Measurements from ENCODE around the gene TMEM255B. TPM values are rescaled to one million over a fixed set of nuclear protein-coding genes. Genes with fewer than 3 reads are reported as not detected.

Gene TMEM255B
- total RNA-seq, 1 experiment from 2014 or later, result 7.7 TPM

- no peak overlapping the region for H2AFZ ChIP-seq (ENCODE audit: low read depth, low read length, poor library complexity, severe bottlenecking)
- ChIA-PET CTCF (no interaction called here), POLR2A (no interaction called here), RAD21 (ENCODE audit: low non-redundant PET in 1 of 2, low total read pairs in 2 of 2, uncharacterized antibody in 2 of 2, unreplicated experiment in 2 of 2) (no interaction called here)
- no peaks in the 10 kb centered on the region for H4K20me1 ChIP-seq (ENCODE audit: insufficient read depth)
- H3K4me3 ChIP-seq (replicated peaks in 1 of 2; ENCODE audit: low read depth in 1 of 2, low read length in 2 of 2), result no peak overlapping the region
- H3K9me2 ChIP-seq (ENCODE audit: insufficient read depth), result no peaks in the 10 kb centered on the region
- no peak overlapping the region for H3K9ac ChIP-seq (ENCODE audit: low read length)
- no TSS peak for BruUV-seq (replicated peaks)
- H3K9me3 ChIP-seq (ENCODE audit: control insufficient read depth in 1 of 2, insufficient read depth in 1 of 2, low read depth in 1 of 2, low read length in 2 of 2), result peaks cover 16 to 17% of the 10 kb centered on the region in 2 experiments; a peak in 2 of 4 replicates
- no peaks in the 10 kb centered on the region for H3K27me3 ChIP-seq (ENCODE audit: insufficient read depth, low read length)
- peaks cover 0 to 7% of the 10 kb centered on the region in 2 experiments; a peak in 2 of 4 replicates for H3K4me1 ChIP-seq (ENCODE audit: control insufficient read depth in 1 of 2, insufficient read depth in 2 of 2, low read length in 2 of 2)
- no peak for TF ChIP-seq YY1 (IDR thresholded peaks at IDR 0.05; ENCODE audit: extremely low read depth, insufficient replicate concordance, low read depth, low read length)
- TF ChIP-seq EZH2phosphoT487 (IDR thresholded peaks at IDR 0.05; ENCODE audit: borderline replicate concordance), result no peak
- TF ChIP-seq MAX (IDR thresholded peaks at IDR 0.05), result no peak
- TF ChIP-seq ELF1 (IDR thresholded peaks at IDR 0.05; ENCODE audit: borderline replicate concordance, low read depth), result no peak
- no peak for TF ChIP-seq CBX3 (IDR thresholded peaks at IDR 0.05; ENCODE audit: low read depth)
- no peak for TF ChIP-seq CEBPB (IDR thresholded peaks at IDR 0.05; ENCODE audit: low read depth)
- no peak for TF ChIP-seq ZNF274 (IDR thresholded peaks at IDR 0.05; ENCODE audit: low read depth, low read length)
- no peak for TF ChIP-seq JUND (IDR thresholded peaks at IDR 0.05)
- TF ChIP-seq REST (IDR thresholded peaks at IDR 0.05; ENCODE audit: low read depth), result no peak
- TF ChIP-seq CTCF (IDR thresholded peaks at IDR 0.05 in 2 of 3, conservative IDR thresholded peaks at IDR 0.05 in 1 of 3; ENCODE audit: borderline replicate concordance in 1 of 3, insufficient read depth in 1 of 3, low read depth in 2 of 3, low read length in 2 of 3), result no peak
- TF ChIP-seq EZH2 (IDR thresholded peaks at IDR 0.05), result no peak
- H3K27ac ChIP-seq (ENCODE audit: low read depth, low read length), result no peak overlapping the region
- H3K36me3 ChIP-seq (ENCODE audit: control insufficient read depth in 1 of 2, insufficient read depth in 2 of 2, low read length in 2 of 2), result no peaks in the 10 kb centered on the region
- intact Hi-C loops (cut with micrococcal nuclease), result no loop called here
- no peaks in the 10 kb centered on the region for H3K79me2 ChIP-seq (ENCODE audit: insufficient read depth, low read length)
- DNase-seq (ENCODE audit: low read depth, low spot score), result no peak
- H3K4me2 ChIP-seq (ENCODE audit: low read length), result no peak overlapping the region
- no peak for ATAC-seq
These were observed 47.5 kb downstream of the TMEM255B start for GRCh38 chr13:113806526-113806925.
